K562 (cell line): Measurements from ENCODE around the gene CAB39. TPM values are rescaled to one million over a fixed set of nuclear protein-coding genes. Genes with fewer than 3 reads are reported as not detected.

Experiments
- ATAC-seq: fragments of 200-7000 bp; cut with Tn5 transposase; 3 replicates; pipeline ENCODE4 v1.9.1; 2020; ENCODE audit warnings: moderate library complexity
- BruUV-seq: library from RNA; stranded (reverse); fragments of 400-500 nt; replicated peaks from 2 replicates; lab custom pipeline; 2021; lab: Mats Ljungman, UMichigan
- CTCF ChIA-PET: fragments of 300-600 bp; formaldehyde crosslinking; extraction: SDS; loops from one replicate; lab custom pipeline; 2021; ENCODE audit warnings: low intra/inter-chr PET ratio; lab: Yijun Ruan, JAX
- POLR2A ChIA-PET: fragments of 300-600, 350-650 bp; sonication (Branson Sonifier 250); formaldehyde crosslinking; extraction: SDS; loops from one replicate; lab custom pipeline; 2021; ENCODE audit warnings: antibody characterized with exemption, inconsistent platforms; lab: Yijun Ruan, JAX
- DNase-seq, 4 experiments: peaks; one replicate each; pipeline versions ENCODE4 v3.0.0 to v3.0.0-alpha.2; 2011 to 2018; ENCODE audit warnings: low spot score in 3 of 4, mixed read lengths in 3 of 4; ENCODE audit errors: extremely low read depth in 1 of 4
- FAIRE-seq: peaks from 2 replicates; lab custom pipeline; 2011; peaks lifted over from hg19 to GRCh38; lab: Jason Lieb, UNC
- H2AFZ ChIP-seq: 2 replicates; pipeline ENCODE4 v1.6.0; 2011; ENCODE audit warnings: low read depth, low read length, control low read depth, inconsistent platforms
- H3K27ac ChIP-seq: fragments of 200-600 bp; 3 replicates; pipeline ENCODE4 v1.8.0; 2011; ENCODE audit warnings: low read depth, mild to moderate bottlenecking, control low read depth, inconsistent platforms, low read length, moderate library complexity, mixed read lengths; ENCODE audit errors: extremely low read depth
- H3K27me3 ChIP-seq, 2 experiments: fragments of 300-600 bp in 1 of 2; 2 replicates in 1 of 2; 3 replicates in 1 of 2; pipeline versions ENCODE4 v1.6.0 to v1.8.0; 2011; ENCODE audit warnings: inconsistent platforms in 2 of 2, low read length in 2 of 2, mild to moderate bottlenecking in 1 of 2, mixed read lengths in 1 of 2, moderate library complexity in 1 of 2; ENCODE audit not compliant: control insufficient read depth in 2 of 2, insufficient read depth in 2 of 2
- H3K36me3 ChIP-seq: fragments of 300-600 bp; 3 replicates; pipeline ENCODE4 v1.8.0; 2011; ENCODE audit warnings: mild to moderate bottlenecking, low read length, inconsistent platforms; ENCODE audit not compliant: control insufficient read depth, insufficient read depth
- H3K4me1 ChIP-seq, 2 experiments: fragments of 200-600 bp in 1 of 2; replicated peaks in 1 of 2; 2 replicates in 1 of 2; 3 replicates in 1 of 2; pipeline versions ENCODE4 v1.5.1 to v1.8.0; 2011; ENCODE audit warnings: inconsistent platforms in 2 of 2, low read length in 2 of 2, mild to moderate bottlenecking in 1 of 2, mixed read lengths in 1 of 2, moderate library complexity in 1 of 2; ENCODE audit not compliant: control insufficient read depth in 2 of 2, insufficient read depth in 2 of 2
- H3K4me2 ChIP-seq: 2 replicates; pipeline ENCODE4 v1.6.1; 2011; ENCODE audit warnings: low read length, control low read depth, inconsistent platforms, mixed read lengths; ENCODE audit not compliant: insufficient read depth
- H3K4me3 ChIP-seq: fragments of 200-600 bp; sonication (generic), shearing (Covaris generic); 2 replicates; pipeline ENCODE4 v1.5.1; 2016; ENCODE audit warnings: control low read depth, inconsistent platforms
- H3K79me2 ChIP-seq: fragments of 200-600 bp; 3 replicates; pipeline ENCODE4 v1.8.0; 2011; ENCODE audit warnings: low read length, inconsistent platforms; ENCODE audit not compliant: control insufficient read depth, insufficient read depth
- H3K9ac ChIP-seq, 2 experiments: 2 replicates each; pipeline versions ENCODE4 v1.6.0 to v1.6.1; 2011; ENCODE audit warnings: low read depth in 2 of 2, low read length in 2 of 2, control low read depth in 1 of 2, inconsistent platforms in 1 of 2, mild to moderate bottlenecking in 1 of 2, mixed read lengths in 1 of 2; ENCODE audit not compliant: insufficient read depth in 1 of 2
- H3K9me1 ChIP-seq: one replicate; pipeline ENCODE4 v1.6.0; 2011; ENCODE audit warnings: inconsistent platforms, mild to moderate bottlenecking, low read length, moderate library complexity; ENCODE audit not compliant: control insufficient read depth, insufficient read depth
- H3K9me3 ChIP-seq: replicated peaks from 2 replicates; pipeline ENCODE4 v1.5.1; 2011; ENCODE audit warnings: low read depth, low read length, inconsistent platforms; ENCODE audit not compliant: control insufficient read depth, insufficient read depth
- H4K20me1 ChIP-seq: replicated peaks from 2 replicates; pipeline ENCODE4 v1.6.1; 2011; ENCODE audit warnings: low read length, inconsistent platforms, mixed read lengths; ENCODE audit not compliant: control insufficient read depth, insufficient read depth
- ELF2 ChIP-seq: fragments of 250-450 bp; sonication (Bioruptor Pico); IDR thresholded peaks from 2 replicates; pipeline ENCODE4 v1.5.0; 2021; ENCODE audit warnings: mild to moderate bottlenecking
- EZH2 ChIP-seq: IDR thresholded peaks from 2 replicates; pipeline ENCODE4 v1.6.1; 2012; ENCODE audit warnings: low read depth, mild to moderate bottlenecking, inconsistent platforms, low read length, borderline replicate concordance
- FOXK2 ChIP-seq, 2 experiments: fragments of 450-650 bp; IDR thresholded peaks in 1 of 2; conservative IDR thresholded peaks in 1 of 2; 2 replicates each; pipeline ENCODE4 v1.6.1; 2016; ENCODE audit warnings: low read depth in 2 of 2, mild to moderate bottlenecking in 1 of 2
- GABPA ChIP-seq: fragments of 200-800 bp; sonication (Bioruptor generic); conservative IDR thresholded peaks from 2 replicates; pipeline ENCODE4 v1.6.1; 2016; ENCODE audit warnings: low read depth, missing genetic modification characterization, missing compliant biosample characterization
- HMG20B ChIP-seq: fragments of 250-450 bp; sonication (Bioruptor Pico); IDR thresholded peaks from 2 replicates; pipeline ENCODE4 v1.5.0; 2021; ENCODE audit warnings: mild to moderate bottlenecking
- NCOA6 ChIP-seq: fragments of 450-650 bp; IDR thresholded peaks from 2 replicates; pipeline ENCODE4 v1.6.1; 2017; ENCODE audit warnings: mild to moderate bottlenecking
- NRF1 ChIP-seq, 2 experiments: fragments of 450-650 bp; IDR thresholded peaks in 1 of 2; conservative IDR thresholded peaks in 1 of 2; 2 replicates each; pipeline ENCODE4 v1.6.1; 2014; ENCODE audit warnings: mild to moderate bottlenecking in 2 of 2
- SP1 ChIP-seq: sonication (generic); formaldehyde crosslinking; IDR thresholded peaks from 2 replicates; pipeline ENCODE4 v1.8.1; 2022; ENCODE audit warnings: mild to moderate bottlenecking, missing genetic modification reagents
- TAF15 ChIP-seq: fragments of 200-400 bp; formaldehyde crosslinking; IDR thresholded peaks from 2 replicates; pipeline ENCODE4 v1.6.1; 2017; ENCODE audit warnings: mild to moderate bottlenecking, low read depth, low read length, moderate library complexity
- ZNF133 ChIP-seq: fragments of 250-450 bp; sonication (Bioruptor Pico); IDR thresholded peaks from 2 replicates; pipeline ENCODE4 v1.4.0; 2020; ENCODE audit warnings: mild to moderate bottlenecking
- ZNF408 ChIP-seq: fragments of 250-450 bp; sonication (Bioruptor Pico); IDR thresholded peaks from 2 replicates; pipeline ENCODE4 v1.4.0; 2020; ENCODE audit warnings: low read depth, mild to moderate bottlenecking, moderate library complexity
- WGBS: fragments of 100-300 bp; shearing (Covaris generic); methylation state at CpG from one replicate; pipeline ENCODE4 v1.1.6; 2016; ENCODE audit warnings: low coverage, mixed read lengths; ENCODE audit not compliant: insufficient coverage; ENCODE audit errors: missing lambda C conversion rate; 5-methylcytosine and 5-hydroxymethylcytosine counted together
- in situ Hi-C: fragments of 300-500 bp; cut with MboI; formaldehyde crosslinking; loops from 4 replicates; pipeline ENCODE4 v1.15.0; 2018; ENCODE audit warnings: inconsistent platforms, mixed read lengths
- intact Hi-C: fragments of 100-400 bp; cut with micrococcal nuclease; formaldehyde crosslinking; loops from 2 replicates; pipeline ENCODE4 v1.14.2; 2022
- polyA plus RNA-seq, 8 experiments: library from polyadenylated mRNA; depleted of rRNA in 4 of 8; stranded (reverse) in 5 of 8; unstranded in 3 of 8; fragments of >200 nt; fragmentation: Nextera tagmentation in 2 of 8; fragmentation: Illumina TruSeq in 1 of 8; extraction: Ambion mirVana in 2 of 8; extraction: Trizol in 1 of 8; gene quantifications; 2 replicates each; pipeline versions ENCODE4 v1.2.1 to v1.2.3, GENCODE V29; 2011 to 2014; ENCODE audit warnings: inconsistent platforms in 1 of 8, missing spikeins in 1 of 8
- total RNA-seq, 7 experiments: library from RNA; depleted of rRNA in 6 of 7; stranded (reverse); fragments of >200 nt in 6 of 7; fragmentation: Illumina TruSeq in 2 of 7; extraction: Trizol in 2 of 7; gene quantifications; 2 replicates each; pipeline versions ENCODE4 v1.2.1 to v1.2.3, GENCODE V29; 2011 to 2021; ENCODE audit warnings: low replicate concordance in 1 of 7
- TF ChIP-seq, protein P1 (sequence below): fragments of 250-450 bp; sonication (Bioruptor Pico); IDR thresholded peaks from 2 replicates; pipeline ENCODE4 v1.4.0; 2020; ENCODE audit warnings: mild to moderate bottlenecking, moderate library complexity, borderline replicate concordance
- TF ChIP-seq, protein P2 (sequence below): sonication (generic); formaldehyde crosslinking; IDR thresholded peaks from 2 replicates; pipeline ENCODE4 v1.4.0; 2020; ENCODE audit warnings: mild to moderate bottlenecking, missing genetic modification reagents
- TF ChIP-seq, protein P3 (sequence below): sonication (generic); formaldehyde crosslinking; IDR thresholded peaks from 2 replicates; pipeline ENCODE4 v1.9.0; 2022; ENCODE audit warnings: mild to moderate bottlenecking, missing genetic modification reagents

CAB39 gene
- total and polyA plus RNA-seq, 9 of the 15 experiments (the other 6 are each of a cell fraction or from before 2014, with no cell fraction given): 27.2 to 94.4 (median 70.1) TPM

GRCh38 chr2:230787101-230787500 lies 74.5 kb downstream of the CAB39 start:
- WGBS: 100% methylated on average over 2 of the region's 2 CpGs
- Histone ChIP-seq H3K79me2 (peaks cover 73% of the 10 kb centered on the region), H4K20me1 (no peaks in the 10 kb centered on the region), H3K27me3 (no peaks in the 10 kb centered on the region), H3K9ac (no peak overlapping the region), H3K4me2 (no peak overlapping the region), H2AFZ (no peak overlapping the region), H3K27ac (no peak overlapping the region), H3K9me3 (no peaks in the 10 kb centered on the region; the same call in 1 of the 2 replicates), H3K4me1 (no peaks in the 10 kb centered on the region), H3K36me3 (peaks cover 87% of the 10 kb centered on the region), H3K9me1 (no peaks in the 10 kb centered on the region), H3K4me3 (no peak overlapping the region)
- CTCF ChIA-PET: no interaction called here
- in situ Hi-C loops (no loop called here), intact Hi-C loops (no loop called here)
- no TSS peak for BruUV-seq
- no peak for ATAC-seq
- POLR2A ChIA-PET: no interaction called here
- FAIRE-seq: no peak
- DNase-seq: no peak
- TF ChIP-seq ZNF408 (no peak), NRF1 (conservative IDR thresholded peaks at IDR 0.05 in 1 of 2, IDR thresholded peaks at IDR 0.05 in 1 of 2) (no peak), FOXK2 (conservative IDR thresholded peaks at IDR 0.05 in 1 of 2, IDR thresholded peaks at IDR 0.05 in 1 of 2; ENCODE audit: low read depth in 2 of 2) (no peak), ZNF133 (no peak), SP1 (CRISPR knock-in tag) (no peak), TAF15 (no peak), NCOA6 (no peak), HMG20B (CRISPR knock-in tag) (no peak), EZH2 (no peak), ELF2 (CRISPR knock-in tag) (no peak), GABPA (tag) (no peak)
- TF ChIP-seq, protein P1, sequence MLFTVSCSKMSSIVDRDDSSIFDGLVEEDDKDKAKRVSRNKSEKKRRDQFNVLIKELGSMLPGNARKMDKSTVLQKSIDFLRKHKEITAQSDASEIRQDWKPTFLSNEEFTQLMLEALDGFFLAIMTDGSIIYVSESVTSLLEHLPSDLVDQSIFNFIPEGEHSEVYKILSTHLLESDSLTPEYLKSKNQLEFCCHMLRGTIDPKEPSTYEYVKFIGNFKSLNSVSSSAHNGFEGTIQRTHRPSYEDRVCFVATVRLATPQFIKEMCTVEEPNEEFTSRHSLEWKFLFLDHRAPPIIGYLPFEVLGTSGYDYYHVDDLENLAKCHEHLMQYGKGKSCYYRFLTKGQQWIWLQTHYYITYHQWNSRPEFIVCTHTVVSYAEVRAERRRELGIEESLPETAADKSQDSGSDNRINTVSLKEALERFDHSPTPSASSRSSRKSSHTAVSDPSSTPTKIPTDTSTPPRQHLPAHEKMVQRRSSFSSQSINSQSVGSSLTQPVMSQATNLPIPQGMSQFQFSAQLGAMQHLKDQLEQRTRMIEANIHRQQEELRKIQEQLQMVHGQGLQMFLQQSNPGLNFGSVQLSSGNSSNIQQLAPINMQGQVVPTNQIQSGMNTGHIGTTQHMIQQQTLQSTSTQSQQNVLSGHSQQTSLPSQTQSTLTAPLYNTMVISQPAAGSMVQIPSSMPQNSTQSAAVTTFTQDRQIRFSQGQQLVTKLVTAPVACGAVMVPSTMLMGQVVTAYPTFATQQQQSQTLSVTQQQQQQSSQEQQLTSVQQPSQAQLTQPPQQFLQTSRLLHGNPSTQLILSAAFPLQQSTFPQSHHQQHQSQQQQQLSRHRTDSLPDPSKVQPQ (CRISPR knock-in tag): no peak
- TF ChIP-seq, protein P2, sequence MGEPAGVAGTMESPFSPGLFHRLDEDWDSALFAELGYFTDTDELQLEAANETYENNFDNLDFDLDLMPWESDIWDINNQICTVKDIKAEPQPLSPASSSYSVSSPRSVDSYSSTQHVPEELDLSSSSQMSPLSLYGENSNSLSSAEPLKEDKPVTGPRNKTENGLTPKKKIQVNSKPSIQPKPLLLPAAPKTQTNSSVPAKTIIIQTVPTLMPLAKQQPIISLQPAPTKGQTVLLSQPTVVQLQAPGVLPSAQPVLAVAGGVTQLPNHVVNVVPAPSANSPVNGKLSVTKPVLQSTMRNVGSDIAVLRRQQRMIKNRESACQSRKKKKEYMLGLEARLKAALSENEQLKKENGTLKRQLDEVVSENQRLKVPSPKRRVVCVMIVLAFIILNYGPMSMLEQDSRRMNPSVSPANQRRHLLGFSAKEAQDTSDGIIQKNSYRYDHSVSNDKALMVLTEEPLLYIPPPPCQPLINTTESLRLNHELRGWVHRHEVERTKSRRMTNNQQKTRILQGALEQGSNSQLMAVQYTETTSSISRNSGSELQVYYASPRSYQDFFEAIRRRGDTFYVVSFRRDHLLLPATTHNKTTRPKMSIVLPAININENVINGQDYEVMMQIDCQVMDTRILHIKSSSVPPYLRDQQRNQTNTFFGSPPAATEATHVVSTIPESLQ (CRISPR knock-in tag): no peak
- TF ChIP-seq, protein P3, sequence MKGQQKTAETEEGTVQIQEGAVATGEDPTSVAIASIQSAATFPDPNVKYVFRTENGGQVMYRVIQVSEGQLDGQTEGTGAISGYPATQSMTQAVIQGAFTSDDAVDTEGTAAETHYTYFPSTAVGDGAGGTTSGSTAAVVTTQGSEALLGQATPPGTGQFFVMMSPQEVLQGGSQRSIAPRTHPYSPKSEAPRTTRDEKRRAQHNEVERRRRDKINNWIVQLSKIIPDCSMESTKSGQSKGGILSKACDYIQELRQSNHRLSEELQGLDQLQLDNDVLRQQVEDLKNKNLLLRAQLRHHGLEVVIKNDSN: no peak
